Measurements from ENCODE around the gene NF1.
"Not testable (repeated sequence)": the region's sequence is repeated elsewhere in the genome, so short reads cannot be mapped to it uniquely, and the experiment has no call there.

The NF1 gene

DNA sequence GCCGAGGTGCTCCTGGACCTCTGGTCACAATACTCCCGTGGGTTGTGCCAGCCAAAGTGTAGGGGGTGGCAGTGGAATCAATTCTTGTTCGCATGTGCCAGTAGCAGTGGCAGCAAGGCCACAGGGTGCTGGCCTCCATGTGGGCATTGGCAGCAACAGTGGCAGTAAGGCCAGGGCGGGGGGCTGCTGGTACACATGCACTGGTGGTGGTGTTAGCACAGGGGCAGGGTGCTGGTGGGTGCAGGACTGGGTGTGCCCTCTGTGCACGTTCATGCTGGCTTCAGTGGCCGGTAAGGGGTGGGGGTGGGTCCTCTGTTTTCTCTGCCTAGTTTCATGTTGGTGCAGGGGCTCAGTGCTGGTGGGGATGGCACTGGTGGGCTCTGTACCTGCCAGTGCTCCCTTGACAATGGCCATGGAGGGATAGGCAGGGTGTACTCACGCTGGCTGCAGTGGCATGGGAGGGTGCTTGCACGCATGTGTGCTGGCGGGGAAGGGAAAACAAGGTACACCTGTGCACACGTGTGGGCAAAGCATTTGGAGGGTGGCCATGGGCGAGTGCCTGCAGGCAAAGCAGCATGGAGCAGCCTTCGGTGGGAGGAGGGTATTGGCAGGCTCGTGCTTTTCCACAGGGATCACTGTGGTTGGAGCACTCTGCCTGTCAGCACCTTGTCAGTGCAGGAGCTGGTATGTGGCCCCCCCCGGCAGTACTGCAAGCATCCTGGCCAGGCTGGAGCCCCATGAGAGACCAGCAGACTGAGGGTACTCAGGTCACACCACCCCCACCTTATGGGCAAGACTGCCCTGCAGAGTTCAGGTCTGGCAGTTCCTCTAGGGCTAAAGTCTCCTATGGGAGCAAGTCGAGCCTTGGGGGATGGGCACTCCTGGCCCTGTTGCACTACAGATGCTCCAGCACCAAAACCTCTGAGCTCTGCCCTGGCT is 35.8 kb downstream of the NF1 start:
- no peak for DNase-seq

DNA sequence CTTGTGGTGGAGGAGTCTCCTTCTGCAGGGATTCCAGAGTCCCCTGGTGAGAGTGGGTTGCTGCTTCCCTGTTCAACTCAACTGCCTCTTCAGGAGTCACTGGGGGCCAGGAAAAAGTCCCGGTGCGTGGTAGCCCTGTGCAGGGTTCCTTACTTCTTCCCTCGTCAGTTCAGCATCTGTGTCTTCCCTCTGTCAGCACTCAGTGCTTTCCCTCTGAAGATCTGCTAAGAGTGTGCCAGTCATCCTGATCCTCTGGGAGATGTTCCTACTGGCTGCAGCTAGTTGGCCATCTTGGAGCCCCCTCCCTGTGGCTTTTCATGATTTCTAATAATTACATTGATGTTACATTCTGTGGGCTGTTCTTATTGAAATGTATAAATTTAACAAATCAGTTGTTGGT is 36.5 kb downstream of the NF1 start:
- DNase-seq, result no peak

DNA sequence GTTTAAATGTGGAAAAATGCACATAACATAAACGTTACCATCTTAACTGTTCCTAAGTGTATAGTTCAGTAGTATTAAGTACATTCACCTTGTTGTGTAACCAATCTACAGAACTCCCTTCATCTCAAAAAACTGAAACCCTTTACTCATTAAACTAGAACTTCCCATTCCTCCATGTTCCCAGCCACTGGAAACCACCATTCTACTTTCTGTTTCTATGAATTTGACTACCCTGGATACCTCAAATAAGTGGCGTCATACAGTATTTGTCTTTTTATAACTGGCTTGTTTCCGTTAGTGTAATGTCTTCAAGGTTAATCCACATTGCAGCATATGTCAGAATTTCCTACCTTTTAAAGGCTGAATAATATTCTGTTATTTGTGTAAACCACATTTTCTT is 38.2 kb downstream of the NF1 start:
- no peak for DNase-seq

DNA sequence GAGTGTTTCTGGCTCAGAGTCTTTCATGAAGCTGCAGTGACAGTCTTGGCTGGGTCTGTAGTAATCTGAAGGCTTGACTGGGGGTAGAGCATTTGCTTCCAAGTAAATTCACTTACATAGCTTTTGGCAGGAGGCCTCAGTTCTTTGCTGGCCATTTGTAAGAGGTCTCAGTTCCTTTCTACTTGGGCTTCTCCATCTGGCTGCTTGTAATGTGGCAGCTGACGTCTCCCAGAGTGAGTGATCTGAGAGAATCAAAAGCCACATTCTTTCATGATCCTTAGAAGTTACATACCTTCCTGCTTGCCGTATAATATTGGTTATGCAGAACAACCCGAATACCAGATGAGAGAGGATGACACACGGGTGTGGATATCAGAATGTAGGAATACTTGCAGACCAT is 39.8 kb downstream of the NF1 start:
- no peak for DNase-seq

DNA sequence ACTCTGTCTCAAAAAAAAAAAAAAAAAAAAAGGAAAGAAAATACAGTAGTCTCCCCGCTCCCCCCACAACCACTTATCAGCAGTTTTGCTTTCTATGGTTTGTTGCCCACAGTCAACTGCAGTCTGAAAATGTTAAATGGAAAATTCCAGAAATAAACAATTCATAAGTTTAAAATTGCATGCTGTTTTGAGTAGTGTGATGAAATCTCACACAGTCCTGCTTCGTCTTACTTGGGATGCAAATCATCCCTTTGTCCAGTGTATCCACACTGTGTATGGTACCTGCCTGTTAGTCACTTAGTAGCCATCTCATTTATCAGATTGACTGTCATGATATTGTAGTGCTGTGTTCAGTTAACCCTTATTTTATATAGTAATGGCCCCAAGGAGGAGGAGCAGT is 41.5 kb downstream of the NF1 start:
- DNase-seq, result no peak

DNA sequence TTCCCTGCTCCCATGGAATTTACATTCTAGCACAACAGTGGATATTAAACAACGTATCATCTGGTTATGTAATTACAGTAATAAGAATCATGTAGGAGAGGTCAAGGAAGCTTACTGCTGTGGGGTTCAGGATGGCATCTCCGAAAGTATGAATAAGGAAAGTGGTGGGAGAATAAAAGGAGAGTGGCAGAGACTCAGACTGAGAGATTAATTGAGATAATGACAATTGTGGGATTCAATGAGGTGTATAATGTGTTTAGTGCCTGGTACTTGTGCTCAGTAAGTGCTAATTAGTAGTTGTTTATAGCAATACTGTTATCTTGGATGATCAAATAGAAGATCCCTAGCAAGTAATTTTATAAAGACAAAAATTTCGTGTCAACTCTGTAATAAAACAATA is 45.3 kb downstream of the NF1 start:
- DNase-seq, result no peak

DNA sequence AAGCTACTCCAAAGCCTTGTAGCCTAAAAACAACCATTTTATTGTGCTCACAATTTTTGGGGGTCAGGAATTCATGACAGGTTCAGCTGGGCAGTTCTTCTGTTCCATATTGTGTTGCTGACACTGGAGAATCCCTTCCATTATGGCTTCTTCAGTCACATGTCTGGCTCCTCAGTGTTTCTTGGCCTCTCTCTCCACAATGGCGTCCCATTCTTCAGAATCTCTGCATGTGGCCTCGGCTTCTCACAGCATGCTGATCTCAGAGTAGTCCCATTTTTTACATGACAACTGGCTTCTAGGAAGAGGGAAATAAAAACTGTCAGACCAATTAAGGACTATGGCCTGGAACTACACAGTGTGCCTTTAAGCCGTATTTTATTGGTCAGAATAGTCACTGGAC is 49.7 kb downstream of the NF1 start:
- DNase-seq, result no peak

DNA sequence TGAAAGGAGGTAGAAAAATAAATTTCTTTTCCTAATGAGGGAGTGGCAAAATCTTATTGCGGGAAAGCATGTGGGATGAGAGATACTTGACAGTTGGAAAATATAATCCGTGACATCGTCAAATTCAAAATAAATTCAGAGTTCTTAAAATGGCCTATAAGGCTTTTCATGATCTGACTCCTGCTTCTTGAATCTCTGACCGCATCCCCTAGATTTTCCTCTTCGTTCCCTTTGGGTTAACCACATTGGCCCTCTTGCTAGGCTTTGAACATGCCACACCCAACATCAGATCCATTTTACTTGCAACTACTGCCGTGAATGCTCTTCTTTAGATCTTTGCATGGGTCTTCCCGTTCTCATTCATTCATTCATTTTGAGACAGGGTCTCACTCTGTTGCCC is 50.1 kb downstream of the NF1 start:
- DNase-seq, result no peak

DNA sequence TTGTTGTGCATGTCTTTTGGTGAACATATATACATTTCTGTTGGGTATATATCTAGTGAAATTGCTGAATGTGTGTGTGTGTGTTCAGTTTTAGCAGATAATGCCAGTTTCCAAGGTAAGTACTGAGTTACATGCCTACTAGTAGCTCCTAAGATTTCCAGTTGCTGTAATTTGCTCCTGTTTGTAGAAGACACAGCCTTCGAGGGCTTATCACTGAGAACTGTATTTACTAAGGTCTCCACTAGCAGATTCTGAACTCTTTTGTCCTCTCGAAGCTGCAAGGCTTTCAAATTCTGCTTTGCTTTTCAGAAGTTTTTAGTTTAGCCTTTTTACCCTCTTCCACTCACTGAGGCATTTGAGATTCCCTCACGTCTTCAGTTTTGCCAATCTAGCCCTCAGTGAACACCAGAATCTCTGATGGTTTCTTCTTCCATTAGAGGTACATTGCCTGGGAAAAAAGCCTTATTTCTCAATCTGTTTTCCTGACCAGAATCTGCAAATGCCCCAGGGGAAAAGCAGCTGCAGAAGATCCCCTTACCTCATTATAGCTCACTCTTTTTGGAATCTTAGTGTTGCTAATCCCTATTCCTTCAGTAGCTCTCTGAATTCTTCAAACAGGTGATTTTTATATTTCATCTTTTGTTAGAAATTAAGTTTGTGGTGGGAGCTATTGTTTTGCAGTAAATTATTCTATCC is 52.9 kb downstream of the NF1 start:
- no peak for DNase-seq

DNA sequence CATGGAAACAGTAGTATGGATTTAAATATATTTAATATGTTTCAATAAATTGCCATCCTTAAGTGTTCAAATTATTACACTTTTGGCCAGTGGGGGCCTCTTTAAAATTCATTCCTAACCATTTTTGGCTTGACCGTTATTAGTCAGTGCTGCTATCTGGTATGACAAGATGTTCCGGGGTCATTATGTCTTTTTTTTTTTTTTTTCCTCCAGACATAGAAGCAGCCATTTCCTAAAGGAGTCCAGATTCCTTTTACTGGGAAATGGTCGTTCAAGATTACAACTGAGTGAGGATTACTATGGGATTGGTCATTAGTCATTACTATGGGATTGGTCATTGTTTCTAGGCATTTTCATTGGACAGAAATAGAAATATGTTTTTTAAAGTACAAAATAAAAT is 53.4 kb downstream of the NF1 start:
- no peak for DNase-seq

DNA sequence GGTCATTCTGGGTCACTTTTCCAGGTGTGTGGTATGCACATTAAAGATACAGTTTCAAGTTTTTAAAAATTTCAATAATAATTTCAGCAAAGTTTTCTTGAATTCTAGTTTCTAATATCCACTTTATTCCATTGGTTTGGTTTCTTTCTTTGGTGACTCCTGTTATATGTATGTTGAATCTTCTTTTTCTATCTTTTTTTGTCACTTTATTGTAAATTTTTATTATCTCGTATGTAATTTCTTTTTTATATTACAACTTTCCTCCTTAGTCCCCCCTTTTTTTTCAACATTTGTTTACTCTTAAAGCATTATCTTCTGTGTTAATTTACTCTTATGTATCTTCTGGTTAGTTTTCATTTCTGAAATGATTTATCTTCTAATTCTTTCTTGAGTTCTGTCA is 57.5 kb downstream of the NF1 start:
- DNase-seq, result no peak

DNA sequence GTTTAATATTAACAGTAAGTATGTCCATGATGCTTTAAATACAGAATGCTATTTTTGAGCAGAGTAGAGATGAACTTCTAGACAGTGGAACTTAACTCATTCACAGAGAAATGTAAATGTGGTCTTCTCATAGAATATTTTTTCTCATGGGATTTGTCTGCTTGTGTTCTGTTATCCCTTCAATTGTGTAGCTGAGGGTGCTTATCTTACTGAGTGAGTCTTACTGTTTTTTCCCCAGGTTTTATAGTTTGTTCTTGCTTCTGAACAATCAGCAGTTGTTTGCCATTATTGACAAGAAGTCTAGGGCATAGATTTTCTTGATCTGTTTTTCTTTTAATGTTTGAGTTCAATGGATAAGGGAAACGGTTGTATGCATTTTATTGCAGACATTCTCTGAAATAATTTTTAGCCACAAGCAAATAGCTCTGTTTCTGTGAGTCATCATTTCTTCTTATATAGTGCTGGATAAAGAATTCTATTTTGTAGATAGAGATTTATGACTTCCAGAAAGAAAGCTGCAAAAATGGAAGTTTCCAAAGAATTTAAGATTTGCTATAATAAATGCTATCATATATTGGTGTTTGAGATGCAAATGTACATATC is 60.5 kb downstream of the NF1 start:
- DNase-seq, result no peak

DNA sequence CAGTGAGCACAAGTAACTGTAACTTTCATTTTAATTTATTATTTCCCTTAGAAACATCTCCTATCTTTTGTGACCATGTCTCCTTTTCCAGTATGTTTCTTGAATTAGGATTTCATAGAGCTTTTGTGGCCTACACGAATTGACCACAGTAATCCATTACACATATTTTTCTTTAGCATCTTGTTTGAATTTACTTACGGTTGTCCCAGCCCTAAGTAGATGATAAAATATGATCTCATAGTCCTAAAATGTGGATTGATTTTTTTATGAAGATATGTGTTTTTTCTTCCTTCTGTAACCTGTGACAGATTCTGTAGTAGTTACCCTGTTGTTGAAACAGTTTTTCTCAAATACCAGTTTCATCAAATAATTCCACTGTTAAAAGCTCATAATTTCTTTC is 61.5 kb downstream of the NF1 start:
- DNase-seq, result no peak

DNA sequence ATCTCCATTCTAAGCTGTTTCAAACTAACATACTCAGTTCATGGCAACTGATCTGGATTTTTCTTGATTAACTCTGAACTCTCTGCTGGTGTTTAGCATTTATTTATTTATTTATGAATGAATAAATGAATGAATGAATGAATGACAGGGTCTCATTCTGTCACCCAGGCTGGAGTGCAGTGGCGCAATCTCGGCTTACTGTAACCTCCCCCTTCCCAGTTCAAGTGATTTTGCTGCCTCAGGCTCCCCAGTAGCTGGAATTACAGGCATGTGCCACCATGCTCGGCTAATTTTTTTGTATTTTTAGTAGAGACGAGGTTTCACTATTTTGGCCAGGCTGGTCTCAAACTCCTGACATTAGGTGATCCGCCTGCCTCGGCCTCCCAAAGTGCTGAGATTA is 62.1 kb downstream of the NF1 start:
- DNase-seq, result not testable (repeated sequence)

DNA sequence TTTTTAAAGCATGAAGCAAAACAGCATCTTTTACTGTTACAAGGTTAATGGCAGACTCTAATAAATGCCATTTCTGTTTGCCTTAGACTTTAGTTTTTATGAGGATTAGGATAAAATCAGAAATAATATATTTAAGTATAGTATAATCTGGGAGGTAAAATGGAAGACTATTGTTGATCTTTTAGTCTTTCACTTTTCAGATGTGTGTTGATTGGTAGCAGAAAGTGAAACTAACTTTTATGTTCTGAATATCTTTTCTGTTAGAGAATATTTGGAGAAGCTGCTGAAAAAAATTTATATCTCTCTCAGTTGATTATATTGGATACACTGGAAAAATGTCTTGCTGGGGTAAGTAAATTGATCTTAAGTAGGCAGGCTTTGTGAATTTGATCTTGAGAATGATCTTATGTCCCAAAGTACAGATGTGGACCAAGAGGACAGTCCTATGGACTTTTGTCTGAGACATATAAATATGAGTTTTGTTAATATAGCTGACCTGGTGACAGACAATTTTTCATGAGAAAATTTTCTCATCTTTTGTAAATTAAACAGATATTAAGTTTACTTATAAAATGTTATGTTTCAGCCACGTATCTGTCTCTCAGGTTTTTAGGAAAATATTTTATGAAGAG is 64.1 kb downstream of the NF1 start:
- no peak for DNase-seq

DNA sequence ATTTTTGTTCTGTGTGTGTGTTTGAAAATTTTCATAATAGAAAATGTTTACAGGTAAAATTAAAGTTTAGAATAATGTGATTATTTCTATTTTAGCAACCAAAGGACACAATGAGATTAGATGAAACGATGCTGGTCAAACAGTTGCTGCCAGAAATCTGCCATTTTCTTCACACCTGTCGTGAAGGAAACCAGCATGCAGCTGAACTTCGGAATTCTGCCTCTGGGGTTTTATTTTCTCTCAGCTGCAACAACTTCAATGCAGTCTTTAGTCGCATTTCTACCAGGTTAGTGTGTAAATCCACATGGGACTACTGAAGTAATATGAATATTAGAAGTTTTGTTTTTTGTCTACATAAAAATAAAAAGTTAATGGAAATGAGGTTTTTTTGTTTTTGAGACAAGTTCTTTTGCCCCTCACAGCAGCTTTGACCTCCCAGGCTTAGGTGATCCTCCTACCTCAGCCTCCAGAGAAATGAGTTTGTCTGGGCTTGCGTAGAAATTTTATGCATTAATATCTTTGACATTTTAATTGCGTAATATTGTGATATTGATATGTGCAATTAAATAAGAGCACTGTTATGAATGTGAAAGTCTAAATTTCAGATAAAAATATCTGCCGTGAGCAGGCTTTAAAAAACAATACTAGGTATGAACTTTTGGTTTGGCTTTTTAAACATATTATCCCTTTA is 68.5 kb downstream of the NF1 start:
- DNase-seq, result no peak

DNA sequence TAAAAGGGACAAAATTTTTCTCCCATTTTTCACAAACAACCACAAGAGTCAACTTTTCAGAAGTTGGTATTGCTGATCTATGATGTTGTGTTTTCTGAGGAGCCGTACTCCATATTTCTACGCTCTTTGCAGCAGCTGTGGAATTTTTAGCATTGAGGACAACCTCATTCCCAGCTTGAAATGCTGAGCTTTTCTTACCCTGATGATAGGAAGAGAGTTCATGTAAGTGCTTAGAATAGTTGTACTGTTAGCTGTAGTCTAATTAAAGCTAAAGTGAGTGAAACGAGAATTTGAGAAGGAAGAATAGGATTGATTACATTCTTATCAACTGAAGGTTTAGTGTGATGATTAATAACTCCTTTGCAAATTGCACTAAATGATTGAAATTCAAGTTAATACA is 72.3 kb downstream of the NF1 start:
- DNase-seq, result no peak

DNA sequence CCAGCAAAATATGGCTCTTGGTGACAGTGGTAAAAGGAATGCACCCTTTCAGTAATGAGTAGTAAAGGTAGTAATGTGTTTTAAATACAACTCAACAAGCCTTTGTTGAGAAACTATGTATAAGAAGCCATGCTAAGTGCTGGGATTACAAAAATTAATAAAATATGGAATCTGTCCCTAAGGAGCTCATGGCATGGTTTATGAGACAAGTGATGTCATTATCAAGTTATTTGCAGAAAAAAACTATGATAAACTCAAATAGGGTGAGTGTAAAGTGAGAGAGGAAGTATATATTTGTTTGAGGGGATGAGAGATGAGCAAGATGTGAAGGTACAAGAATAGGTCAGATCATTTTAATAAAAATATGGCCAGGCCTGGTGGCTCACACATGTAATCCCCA is 76.9 kb downstream of the NF1 start:
- no peak for DNase-seq

DNA sequence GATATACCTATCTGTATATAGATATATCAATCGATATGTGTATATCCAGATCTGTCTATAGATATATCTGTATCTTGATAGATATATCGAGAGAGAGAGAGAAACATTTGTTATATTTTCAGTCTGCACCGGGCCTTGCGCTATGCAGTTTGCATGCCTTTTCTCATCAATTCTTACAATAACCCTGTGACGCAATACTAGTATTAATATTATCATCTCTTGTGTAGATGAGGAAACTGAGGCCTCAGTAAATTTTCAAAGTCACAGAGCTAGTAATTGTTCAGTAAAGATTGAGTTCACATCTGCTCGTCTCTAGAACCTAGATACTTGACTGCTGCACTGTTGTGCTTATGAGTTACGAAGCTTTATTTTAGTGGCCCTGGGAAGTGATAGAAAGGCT is 77.6 kb downstream of the NF1 start:
- DNase-seq, result no peak

DNA sequence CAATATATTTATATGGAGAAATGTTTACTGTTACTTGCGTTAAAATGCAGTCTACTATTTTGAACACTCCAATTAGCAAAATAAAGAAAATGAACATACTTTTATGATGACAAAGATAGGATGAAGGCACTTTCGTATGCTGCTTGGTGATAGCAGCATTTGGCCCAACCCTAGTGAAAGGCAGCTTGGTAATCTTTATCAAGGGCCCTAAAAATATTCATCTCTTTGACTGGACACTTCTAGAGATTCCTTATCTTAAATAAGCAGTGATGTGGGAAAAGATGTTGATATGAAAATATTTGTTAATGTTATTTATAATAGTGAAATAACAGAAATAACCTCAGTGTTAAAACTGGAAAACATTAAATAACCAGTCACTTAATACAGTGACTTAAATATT is 79.4 kb downstream of the NF1 start:
- no peak for DNase-seq

DNA sequence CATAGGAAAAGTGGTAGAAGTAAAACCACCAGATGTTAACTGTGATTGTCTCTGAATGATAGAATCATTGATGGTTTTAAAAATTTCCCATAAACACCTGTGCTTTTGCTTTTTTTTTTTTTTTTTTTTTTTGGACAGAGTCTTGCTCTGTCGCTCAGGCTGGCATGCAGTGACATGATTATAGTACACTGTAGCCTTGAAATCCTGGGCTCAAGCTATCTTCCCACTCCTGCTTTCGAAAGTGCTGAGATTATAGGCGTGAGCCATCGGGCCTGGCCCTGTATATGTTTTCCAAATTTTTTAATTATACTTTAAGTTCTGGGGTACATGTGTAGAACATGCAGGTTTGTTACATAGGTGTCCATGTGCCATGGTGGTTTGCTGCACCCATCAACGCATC is 80.5 kb downstream of the NF1 start:
- DNase-seq, result no peak

DNA sequence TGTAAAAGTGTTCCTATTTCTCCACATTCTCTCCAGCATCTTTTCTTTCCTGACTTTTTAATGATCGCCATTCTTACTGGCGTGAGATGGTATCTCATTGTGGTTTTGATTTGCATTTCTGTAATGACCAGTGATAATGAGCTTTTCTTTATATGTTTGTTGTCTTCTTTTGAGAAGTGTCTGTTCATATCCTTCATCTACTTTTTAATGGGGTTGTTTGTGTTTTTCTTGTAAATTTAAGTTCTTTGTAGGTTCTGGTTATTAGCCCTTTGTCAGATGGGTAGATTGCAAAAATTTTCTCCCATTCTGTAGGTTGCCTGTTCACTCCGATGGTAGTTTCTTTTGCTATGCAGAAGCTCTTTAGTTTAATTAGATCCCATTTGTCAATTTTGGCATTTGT is 81.4 kb downstream of the NF1 start:
- not testable (repeated sequence) for DNase-seq

DNA sequence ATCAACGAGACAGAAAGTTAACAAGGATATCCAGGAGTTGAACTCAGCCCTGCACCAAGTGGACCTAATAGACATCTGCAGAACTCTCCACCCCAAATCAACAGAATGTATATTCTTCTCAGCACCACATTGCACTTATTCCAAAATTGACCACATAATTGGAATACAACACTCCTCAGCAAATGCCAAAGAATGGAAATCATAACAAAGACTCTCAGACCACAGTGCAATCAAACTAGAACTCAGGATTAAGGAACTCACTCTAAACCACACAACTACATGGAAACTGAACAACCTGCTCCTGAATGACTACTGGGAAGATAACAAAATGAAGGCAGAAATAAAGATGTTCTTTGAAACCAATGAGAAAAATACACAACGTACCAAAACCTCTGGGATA is 84.2 kb downstream of the NF1 start:
- DNase-seq, result not testable (repeated sequence)
